HepG2 (cell line): ENCODE data around the gene RTEL1. TPM values are rescaled to one million over a fixed set of nuclear protein-coding genes. Genes with fewer than 3 reads are reported as not detected.

Experiments
- CEBPZ ChIP-seq: IDR thresholded peaks from 2 replicates; pipeline ENCODE4 v1.6.1; 2012; ENCODE audit warnings: low read length, improper control_type of control experiment
- DPF2 ChIP-seq: sonication (generic); formaldehyde crosslinking; IDR thresholded peaks from 2 replicates; pipeline ENCODE4 v1.4.0; 2020; ENCODE audit warnings: mild to moderate bottlenecking, low read depth, missing genetic modification reagents, borderline replicate concordance
- E2F5 ChIP-seq: sonication (generic); formaldehyde crosslinking; conservative IDR thresholded peaks from 2 replicates; pipeline ENCODE4 v1.4.0; 2020; ENCODE audit warnings: missing genetic modification reagents
- EEA1 ChIP-seq: sonication (generic); formaldehyde crosslinking; IDR thresholded peaks from 2 replicates; pipeline ENCODE4 v1.5.1; 2020; ENCODE audit warnings: mild to moderate bottlenecking, missing genetic modification reagents, borderline replicate concordance
- FOXO4 ChIP-seq: sonication (generic); formaldehyde crosslinking; conservative IDR thresholded peaks from 2 replicates; pipeline ENCODE4 v1.8.1; 2023; ENCODE audit warnings: missing genetic modification reagents
- IRF2 ChIP-seq: IDR thresholded peaks from 2 replicates; pipeline ENCODE4 v1.6.1; 2018; ENCODE audit warnings: missing genetic modification reagents, missing compliant biosample characterization
- KAT2B ChIP-seq: fragments of 150-350 bp; IDR thresholded peaks from 2 replicates; pipeline ENCODE4 v1.6.1; 2014; ENCODE audit warnings: low read depth, low read length, borderline replicate concordance
- MZF1 ChIP-seq: sonication (generic); formaldehyde crosslinking; IDR thresholded peaks from 2 replicates; pipeline ENCODE4 v1.8.1; 2023; ENCODE audit warnings: mild to moderate bottlenecking, missing genetic modification reagents, borderline replicate concordance
- PAWR ChIP-seq: sonication (generic); formaldehyde crosslinking; IDR thresholded peaks from 2 replicates; pipeline ENCODE4 v1.4.0; 2020; ENCODE audit warnings: missing genetic modification reagents, mild to moderate bottlenecking, borderline replicate concordance
- RXRA ChIP-seq: sonication (generic); formaldehyde crosslinking; IDR thresholded peaks from 2 replicates; pipeline ENCODE4 v1.5.1; 2020; ENCODE audit warnings: missing genetic modification reagents
- TBX3 ChIP-seq: fragments of 450-650 bp; IDR thresholded peaks from 2 replicates; pipeline ENCODE4 v1.6.1; 2017; ENCODE audit warnings: antibody characterized with exemption, mild to moderate bottlenecking, inconsistent platforms, borderline replicate concordance
- ZBTB14 ChIP-seq: sonication (generic); formaldehyde crosslinking; IDR thresholded peaks from 2 replicates; pipeline ENCODE4 v1.4.0; 2020; ENCODE audit warnings: missing genetic modification reagents
- ZNF230 ChIP-seq: sonication (generic); formaldehyde crosslinking; IDR thresholded peaks from 2 replicates; pipeline ENCODE4 v1.4.0; 2020; ENCODE audit warnings: mild to moderate bottlenecking, missing genetic modification reagents
- ZNF367 ChIP-seq: sonication (generic); formaldehyde crosslinking; IDR thresholded peaks from 2 replicates; pipeline ENCODE4 v1.4.0; 2020; ENCODE audit warnings: missing genetic modification reagents, borderline replicate concordance
- ZNF383 ChIP-seq: sonication (generic); formaldehyde crosslinking; IDR thresholded peaks from 2 replicates; pipeline ENCODE4 v1.4.0; 2020; ENCODE audit warnings: missing genetic modification reagents, mild to moderate bottlenecking, borderline replicate concordance
- ZNF512B ChIP-seq: sonication (generic); formaldehyde crosslinking; IDR thresholded peaks from 2 replicates; pipeline ENCODE4 v1.5.1; 2020; ENCODE audit warnings: missing genetic modification reagents, mild to moderate bottlenecking, borderline replicate concordance
- ZNF614 ChIP-seq: IDR thresholded peaks from 2 replicates; pipeline ENCODE4 v1.6.1; 2018; ENCODE audit warnings: missing biosample characterization, missing genetic modification reagents, inconsistent platforms, borderline replicate concordance
- ZNF644 ChIP-seq: IDR thresholded peaks from 2 replicates; pipeline ENCODE4 v1.6.1; 2016; ENCODE audit warnings: low read depth
- polyA plus RNA-seq, 8 experiments: library from polyadenylated mRNA; depleted of rRNA in 3 of 8; stranded (reverse) in 7 of 8; unstranded in 1 of 8; fragments of >200 nt; fragmentation: Illumina TruSeq in 4 of 8; extraction: Trizol in 4 of 8; gene quantifications; 2 replicates each; pipeline versions ENCODE4 v1.2.1 to v1.2.3, GENCODE V29; 2011 to 2016; ENCODE audit warnings: low read depth in 4 of 8, missing spikeins in 1 of 8, mixed read lengths in 1 of 8; ENCODE audit not compliant: insufficient read depth in 1 of 8
- total RNA-seq, 5 experiments: library from RNA; depleted of rRNA; stranded (reverse); fragments of >200 nt; fragmentation: Illumina TruSeq; extraction: Trizol; gene quantifications; 2 replicates each; pipeline ENCODE4 v1.2.3, GENCODE V29; 2016; ENCODE audit warnings: low read depth in 1 of 5

Gene RTEL1
- total and polyA plus RNA-seq, 2 of the 13 experiments (the other 11 are each of a cell fraction or from before 2014, with no cell fraction given), result 21.8 to 36.4 TPM

GRCh38 chr20:63708301-63709148, 50.4 kb downstream of the RTEL1 start (continued):
- TF ChIP-seq E2F5 (CRISPR knock-in tag) (0 out of 2 replicates have a peak, but pooled peaks have one; percentile 33), RXRA (CRISPR knock-in tag) (0 out of 2 replicates have a peak, but pooled peaks have one; percentile 48), ZNF230 (0 out of 2 replicates have a peak, but pooled peaks have one; percentile 55), TBX3 (no peak), DPF2 (CRISPR knock-in tag) (no peak), MZF1 (CRISPR knock-in tag) (peak; percentile 37; the same call in 1 of the 2 replicates), EEA1 (peak; percentile 67; the same call in 1 of the 2 replicates), KAT2B (no peak), ZNF383 (CRISPR knock-in tag) (no peak), ZBTB14 (CRISPR knock-in tag) (0 out of 2 replicates have a peak, but pooled peaks have one; percentile 19), ZNF644 (CRISPR knock-in tag) (no peak), CEBPZ (no peak), IRF2 (CRISPR knock-in tag) (no peak; the same call in 1 of the 2 replicates), FOXO4 (CRISPR knock-in tag) (peak; percentile 51; the same call in 1 of the 2 replicates), ZNF367 (CRISPR knock-in tag) (peak; percentile 65; the same call in 1 of the 2 replicates), ZNF614 (no peak), ZNF512B (CRISPR knock-in tag) (no peak), PAWR (CRISPR knock-in tag) (peak; percentile 78; the same call in 1 of the 2 replicates)
